ENCODE results near the gene PPP1R1C.
"Not testable (repeated sequence)": the region's sequence is repeated elsewhere in the genome, so short reads cannot be mapped to it uniquely, and the experiment has no call there.

The PPP1R1C gene, protein sequence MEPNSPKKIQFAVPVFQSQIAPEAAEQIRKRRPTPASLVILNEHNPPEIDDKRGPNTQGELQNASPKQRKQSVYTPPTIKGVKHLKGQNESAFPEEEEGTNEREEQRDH

DNA sequence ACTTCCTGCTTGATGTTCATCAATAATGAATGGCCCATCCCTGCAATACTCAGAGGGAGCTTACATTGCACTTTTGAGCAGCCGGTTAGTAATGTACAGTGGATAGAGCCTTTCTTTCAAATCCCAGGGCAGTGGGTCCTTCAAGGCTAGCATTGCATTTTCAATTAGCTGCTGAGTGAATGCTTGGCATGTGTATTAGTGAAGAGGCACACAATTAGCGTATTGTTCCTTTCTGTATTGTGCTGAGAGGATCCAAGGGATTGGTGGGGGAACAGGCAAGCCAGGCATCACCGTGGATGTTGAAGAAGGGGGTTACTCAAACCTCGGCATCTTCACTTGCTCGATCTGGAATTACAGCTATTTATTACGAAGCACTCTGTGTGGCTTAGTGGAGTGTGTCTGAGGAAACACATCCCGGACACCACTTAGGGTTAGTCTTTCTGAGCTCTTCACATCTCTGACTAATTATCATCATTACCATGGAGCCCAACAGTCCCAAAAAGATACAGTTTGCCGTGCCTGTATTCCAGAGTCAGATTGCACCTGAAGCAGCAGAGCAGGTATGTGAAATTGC, at the start of gene PPP1R1C:
TSS of gene PPP1R1C (plus strand) at position 222 of the 574 bp plus-strand sequence. CDS start at position 480, 258 bp downstream.
- no peak for DNase-seq (ENCODE audit: low read depth in 3 of 3)

DNA sequence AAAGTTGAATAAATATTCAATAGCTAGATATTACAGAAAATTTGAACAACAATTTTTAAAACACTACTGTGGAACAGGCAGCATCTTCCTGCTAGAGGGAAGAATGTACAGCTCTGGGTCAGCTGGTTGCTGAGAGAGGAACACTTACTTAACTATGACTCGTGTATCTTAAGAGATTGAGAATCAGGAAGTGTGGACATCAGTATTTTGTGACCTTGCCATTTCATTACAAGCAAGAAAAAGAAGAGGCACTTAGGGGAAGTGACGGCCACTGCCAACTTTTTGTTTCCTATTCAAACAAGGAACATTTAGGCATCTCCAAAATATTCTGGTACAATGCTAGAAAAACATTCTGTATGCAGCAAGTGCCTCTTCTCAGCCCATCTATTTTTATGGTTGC, 48.2 kb upstream of the PPP1R1C start:
- DNase-seq (ENCODE audit: low read depth in 3 of 3) = no peak

DNA sequence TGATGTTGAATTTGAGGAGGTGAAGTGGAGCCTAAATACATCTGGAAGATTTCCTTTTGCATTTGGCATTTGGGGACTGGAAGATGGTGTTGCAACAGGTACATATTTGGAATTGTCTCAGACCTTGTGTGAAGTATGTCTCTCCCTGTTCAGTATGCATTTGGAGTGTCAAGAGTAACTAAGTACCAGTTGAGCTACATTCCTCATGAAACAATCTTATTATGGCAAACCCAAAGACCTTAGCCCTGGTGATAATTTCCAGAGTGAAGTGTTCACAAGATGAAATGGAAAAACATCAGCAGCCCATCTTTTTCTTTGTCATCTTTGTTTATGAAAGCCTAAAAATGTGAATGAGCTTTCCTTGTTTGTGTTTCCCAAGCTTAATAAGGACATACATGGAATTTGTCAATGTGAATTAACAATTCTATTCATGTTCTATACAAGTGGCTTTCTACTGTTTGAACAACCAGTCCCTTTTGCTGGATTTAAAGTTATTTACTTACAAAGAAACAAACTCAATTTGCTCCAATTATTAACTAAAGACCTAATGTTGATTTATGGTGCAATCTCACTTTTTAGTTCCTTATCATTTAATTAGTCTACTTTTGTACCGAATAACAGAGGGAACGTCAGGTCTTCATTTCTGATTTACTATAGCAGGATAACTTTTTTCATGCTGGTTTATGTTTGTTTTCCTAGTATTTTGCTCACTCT, 42.1 kb upstream of the PPP1R1C start:
- DNase-seq (ENCODE audit: low read depth in 3 of 3) = no peak

DNA sequence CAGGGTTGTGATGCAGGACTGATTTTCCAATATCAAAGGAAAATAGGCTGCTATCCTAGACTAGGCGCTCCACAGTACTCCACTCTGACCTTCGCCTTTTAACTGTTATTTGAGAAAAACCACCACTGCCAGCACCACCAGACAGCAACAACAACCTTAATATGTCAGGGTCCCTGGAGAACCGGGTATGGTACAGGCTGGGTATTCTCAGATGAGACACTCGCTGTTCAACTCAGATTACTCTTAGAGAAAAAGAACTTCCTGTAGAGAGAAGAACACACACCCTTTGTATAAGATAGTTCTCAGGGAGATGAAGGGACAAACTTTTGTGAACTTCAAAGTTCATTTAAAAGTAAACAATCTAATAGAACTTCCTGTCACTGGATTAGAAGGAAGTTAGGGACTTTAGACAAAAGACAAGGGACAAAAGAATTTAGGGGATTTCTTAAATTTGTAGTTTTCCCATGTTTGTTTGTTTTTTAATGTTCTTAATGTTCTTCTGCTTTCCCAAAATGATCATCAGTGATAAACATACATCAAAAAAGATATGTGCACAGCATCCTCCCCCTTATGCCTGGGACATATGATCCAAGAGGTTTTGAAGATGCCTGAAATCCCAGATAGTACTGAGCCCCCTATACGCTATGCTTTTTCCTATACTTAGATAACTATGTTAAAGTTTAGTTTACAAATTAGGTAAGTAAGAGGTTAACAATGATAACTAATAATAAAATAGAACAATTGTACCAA, 41.3 kb upstream of the PPP1R1C start:
- DNase-seq (ENCODE audit: low read depth in 3 of 3) = no peak

DNA sequence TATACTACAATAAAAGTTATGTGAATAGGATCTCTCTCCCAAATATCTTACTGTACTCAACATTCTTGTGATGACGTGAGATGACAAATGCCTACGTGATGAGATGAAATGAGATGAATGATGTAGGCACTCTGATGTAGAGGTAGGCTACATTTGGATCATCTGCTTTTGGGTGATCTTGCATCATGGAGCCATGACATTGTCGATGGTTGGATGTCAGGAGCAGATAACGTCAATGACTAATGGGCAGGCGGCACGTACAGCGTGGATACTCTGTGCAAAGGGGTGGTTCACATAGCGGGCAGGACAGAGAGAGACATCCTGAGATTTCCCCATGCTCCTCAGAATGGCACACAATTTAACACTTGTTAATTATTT, 40.8 kb upstream of the PPP1R1C start:
- no peak for DNase-seq (ENCODE audit: low read depth in 3 of 3)

DNA sequence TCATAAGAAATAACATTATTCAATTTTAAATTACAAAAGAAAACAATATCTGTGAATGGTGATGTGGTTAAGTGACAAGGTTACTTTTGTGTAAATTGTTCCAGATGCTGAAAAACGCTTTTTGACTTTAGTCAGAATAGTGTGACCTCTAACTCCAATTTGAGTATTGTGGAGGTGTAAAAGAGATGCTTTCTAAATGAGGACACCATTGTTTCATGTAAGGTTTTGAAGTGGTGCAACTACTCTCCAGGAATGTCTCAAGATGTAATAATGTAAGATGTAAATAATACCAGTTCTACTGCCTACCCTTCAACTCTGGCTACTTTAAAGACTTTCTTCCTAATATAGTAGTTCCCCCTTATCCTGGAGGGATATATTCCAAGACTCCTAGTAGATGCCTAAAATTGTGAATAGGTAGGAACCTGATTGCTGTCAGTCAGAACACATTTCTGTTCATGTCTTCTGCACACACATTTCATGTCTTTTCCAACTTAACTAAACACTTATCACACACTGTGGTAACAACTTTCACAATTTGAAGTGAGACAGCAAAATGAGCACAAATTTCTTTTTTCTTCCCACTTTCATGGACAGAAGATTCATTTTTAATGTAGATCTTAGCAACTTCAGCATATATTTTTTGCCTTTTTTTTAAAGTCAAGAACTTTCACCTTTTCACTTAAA, 39.1 kb upstream of the PPP1R1C start:
- DNase-seq (ENCODE audit: low read depth in 3 of 3) = no peak

DNA sequence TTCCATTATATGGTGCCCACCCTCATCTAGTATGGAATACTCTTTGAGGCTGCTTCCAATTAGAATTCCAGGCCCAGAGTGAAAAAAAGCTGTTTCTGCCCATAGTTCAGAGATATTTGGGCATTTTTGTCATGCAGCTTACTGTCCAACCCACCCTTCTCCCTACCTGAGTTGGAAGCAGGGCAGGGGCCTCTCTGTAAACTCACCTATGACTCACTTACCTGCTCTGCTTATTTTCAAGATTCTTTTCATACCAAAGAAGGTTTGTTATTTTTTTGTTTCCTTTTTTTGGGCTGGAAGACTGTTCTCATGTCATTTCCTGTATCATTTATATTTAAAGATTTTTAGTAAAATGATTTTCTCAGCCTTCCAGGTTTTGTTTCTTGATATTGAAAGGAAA, 38.4 kb upstream of the PPP1R1C start:
- DNase-seq (ENCODE audit: low read depth in 3 of 3) = no peak

DNA sequence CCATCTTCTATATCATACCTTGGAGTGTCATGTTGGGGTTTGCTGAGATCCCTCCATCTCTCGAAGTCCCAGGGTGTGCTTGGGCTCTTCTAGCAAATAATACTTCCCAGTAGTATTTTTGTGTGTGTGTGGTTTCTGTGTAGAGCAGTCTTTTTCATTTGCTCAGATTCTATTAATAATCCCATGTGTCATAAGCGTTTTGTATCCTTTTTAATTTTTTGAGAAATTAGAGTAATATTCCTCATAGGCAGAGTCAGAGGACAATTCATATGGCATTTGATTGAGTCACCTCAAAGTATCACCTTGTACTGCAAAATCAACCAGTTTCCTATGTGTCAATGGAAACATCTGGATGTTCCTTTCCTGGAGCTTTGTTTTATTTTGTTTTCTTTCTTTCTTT, 37.4 kb upstream of the PPP1R1C start:
- DNase-seq (ENCODE audit: low read depth in 3 of 3) = no peak

DNA sequence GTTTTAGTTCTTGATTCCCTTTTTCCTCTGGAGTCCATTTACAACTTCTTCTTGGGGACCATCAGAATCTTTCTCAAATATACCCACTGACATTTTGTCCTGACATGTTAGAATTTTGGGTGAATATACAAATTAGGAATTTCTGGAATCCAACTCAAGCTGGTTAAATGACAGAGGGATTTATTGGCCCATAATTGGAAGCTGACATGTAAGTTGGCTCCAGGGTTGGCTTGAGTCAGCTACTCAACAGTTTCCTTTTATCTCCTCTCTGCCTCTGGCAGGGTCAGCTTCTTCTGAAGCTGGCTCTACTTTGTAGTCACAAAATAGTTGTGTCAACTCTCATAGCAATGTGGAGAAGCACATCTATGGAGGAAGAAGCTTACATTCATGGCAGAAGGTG, 36.6 kb upstream of the PPP1R1C start:
- DNase-seq (ENCODE audit: low read depth in 3 of 3) = no peak

DNA sequence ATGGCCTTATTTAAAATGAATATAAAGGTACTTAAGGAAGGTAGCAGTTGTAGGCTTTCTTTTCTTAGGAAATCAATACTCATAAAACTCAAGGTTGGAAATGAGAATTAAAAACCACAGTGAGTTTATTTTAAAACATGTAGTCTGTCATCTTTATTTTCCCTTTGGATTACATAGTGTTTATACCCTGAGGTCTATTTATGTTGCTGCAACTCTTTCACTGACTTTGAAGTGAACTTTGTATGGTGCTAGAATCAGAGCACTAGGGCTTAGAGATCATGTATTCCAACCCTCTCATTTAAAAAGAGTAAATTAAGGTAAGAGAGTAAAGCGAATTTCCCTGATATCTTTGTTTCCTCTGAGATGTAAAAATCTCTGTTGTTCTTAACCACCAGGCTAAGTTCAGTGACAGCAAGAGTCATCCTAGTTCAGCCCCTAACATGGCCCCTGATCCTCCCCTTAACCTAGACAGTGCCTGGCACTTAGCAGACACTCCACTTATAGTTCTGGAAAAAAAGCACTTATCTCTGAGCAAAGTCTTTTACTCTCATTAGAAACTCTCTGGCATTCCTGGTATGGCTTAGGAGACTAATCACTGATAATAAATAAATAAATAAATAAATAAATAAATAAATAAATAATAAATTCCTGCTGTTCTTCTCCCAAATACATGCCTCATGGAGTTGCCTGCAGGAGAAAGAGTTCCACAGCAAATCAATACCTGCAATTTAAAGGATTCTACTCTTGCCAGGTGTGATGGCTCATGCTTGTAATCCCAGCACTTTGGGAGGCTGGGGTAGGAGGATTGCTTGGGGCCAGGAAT, 33.0 kb upstream of the PPP1R1C start:
- no peak for DNase-seq (ENCODE audit: low read depth in 3 of 3)

DNA sequence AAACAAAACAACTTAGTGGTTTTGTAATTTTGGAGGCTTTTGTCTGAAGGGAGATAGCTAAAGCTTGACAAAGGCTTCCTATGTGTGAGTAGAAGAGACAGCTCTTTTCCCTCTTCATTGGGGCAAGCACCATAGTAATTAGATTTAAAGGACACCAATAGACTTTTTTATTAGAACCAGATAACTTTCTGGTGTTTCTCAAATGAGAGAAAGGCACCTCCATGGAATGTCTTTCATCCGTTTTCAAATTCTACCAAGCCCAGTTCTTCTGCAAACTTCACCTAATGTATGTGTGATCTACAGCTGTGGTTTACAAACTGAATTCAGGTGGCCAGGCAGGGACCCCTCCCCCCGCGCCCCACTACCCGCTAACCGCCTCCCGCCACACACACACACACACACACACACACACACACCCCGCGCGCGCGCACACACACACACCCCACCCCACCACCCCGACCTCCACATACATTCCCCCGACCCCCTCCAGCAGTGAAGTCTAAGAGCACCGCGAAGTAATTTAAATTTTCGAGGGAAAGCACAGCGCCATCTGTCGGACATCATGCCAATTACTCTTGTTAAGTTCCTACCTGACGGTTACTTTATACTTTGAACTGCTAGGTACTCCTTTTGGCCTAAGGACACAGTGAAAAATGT, 31.6 kb upstream of the PPP1R1C start:
- peak; percentile 15 to 48 (median 44) for DNase-seq (ENCODE audit: low read depth in 3 of 3)

DNA sequence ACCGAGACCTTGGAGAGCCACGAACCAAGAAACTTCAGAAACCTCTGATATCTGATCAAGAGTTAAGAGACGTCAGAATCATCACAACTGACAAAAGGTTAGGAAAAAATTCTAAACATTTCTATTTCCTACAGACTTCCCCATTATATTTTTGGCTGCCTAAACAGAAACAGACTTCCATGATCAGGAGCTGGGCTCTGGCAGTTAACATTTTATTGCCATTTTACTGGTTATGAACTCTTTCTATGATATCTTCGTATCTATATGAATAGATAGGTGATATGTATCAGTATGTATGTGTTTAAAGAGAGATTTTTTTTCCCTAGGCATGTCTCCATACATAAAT, 31.1 kb upstream of the PPP1R1C start:
- DNase-seq (ENCODE audit: low read depth in 3 of 3) = no peak

DNA sequence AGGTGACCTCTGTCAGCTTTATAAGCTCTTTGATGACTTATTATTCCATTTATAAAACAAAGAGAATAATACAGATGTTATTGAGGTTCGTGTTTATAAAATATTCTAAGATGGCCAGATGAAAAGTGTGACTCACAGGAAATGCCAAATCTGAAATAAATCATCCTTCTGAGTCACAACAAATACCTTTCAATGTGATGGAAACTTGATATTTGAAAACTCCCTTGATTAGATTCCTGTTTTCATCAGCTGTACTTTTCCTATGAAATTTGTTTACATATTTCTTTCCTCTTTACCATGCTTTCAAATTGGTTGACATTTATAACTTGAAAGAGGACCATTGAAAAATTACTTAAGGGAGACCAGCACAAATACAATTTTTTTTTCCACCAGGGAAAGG, 30.6 kb upstream of the PPP1R1C start:
- no peak for DNase-seq (ENCODE audit: low read depth in 3 of 3)

DNA sequence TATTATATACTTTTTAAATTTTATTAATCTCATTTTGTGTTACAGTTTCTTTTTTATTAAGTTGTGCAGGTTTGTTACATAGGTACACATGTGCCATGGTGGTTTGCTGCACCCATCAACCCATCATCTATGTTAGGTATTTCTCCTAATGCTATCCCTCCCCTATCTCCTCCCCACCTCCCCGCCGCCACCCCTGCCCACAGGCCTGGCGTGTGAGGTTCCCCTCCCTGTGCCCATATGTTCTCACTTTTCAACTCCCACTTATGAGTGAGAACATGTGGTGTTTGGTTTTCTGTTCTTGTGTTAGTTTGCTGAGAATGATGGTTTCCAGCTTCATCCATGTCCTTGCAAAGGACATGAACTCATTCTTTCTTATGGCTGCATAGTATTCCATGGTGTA, 29.8 kb upstream of the PPP1R1C start:
- not testable (repeated sequence) for DNase-seq (ENCODE audit: low read depth in 3 of 3)

DNA sequence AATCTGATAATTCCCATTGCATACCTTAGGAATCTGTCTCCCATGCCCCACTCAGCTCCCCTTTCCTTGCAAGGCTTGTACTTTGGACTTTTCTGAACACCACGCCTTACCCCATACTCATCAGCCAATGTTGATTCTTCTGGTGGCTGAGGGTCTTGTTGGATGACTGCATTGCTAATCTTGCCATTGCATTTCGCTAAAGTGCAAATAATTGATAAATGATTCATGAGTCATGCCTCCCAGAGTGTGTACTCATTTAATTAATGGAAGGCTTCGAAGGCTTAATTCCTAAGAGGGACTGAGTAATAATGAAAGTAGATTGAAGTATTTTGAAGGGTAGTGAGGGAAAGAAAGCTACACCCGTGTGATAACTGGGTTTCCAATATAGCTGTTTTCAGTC, 28.0 kb upstream of the PPP1R1C start:
- no peak for DNase-seq (ENCODE audit: low read depth in 3 of 3)

DNA sequence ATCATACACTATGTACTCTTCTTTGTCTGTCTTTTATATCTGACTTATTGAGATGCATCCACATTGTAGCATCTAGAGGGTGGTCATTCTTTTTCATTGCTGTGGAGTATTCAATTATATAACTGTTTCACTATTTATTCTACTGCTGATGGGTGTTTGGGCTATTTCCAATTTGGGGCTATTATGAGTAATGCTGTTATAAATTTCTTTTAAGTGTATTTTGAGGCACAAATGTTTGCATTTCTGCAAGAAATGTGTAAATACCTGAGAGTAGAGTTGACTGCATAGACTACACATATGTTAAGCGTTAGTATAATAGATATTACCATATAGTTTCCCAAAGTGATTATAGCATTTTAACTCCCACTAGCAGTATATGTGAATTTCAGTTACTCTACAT, 26.9 kb upstream of the PPP1R1C start:
- DNase-seq (ENCODE audit: low read depth in 3 of 3) = no peak

DNA sequence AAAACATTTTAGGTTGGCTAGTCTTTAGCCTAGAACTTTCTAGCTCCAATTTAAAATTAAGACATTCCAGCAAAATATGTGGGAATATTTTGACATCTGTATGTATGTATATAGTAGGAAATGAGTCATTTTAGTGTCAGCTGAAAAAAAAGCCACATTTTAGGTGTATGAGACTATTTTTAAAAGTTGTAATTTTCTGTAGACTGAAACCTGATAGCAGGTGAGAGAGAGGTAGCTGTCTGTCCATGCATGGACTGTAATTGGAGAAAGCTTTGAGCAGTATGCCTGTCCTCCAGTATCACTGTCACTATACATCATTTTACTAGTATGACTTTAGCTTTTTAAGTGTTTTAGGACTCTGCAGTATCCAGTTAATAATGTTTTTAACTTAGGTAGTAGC, 26.1 kb upstream of the PPP1R1C start:
- no peak for DNase-seq (ENCODE audit: low read depth in 3 of 3)

DNA sequence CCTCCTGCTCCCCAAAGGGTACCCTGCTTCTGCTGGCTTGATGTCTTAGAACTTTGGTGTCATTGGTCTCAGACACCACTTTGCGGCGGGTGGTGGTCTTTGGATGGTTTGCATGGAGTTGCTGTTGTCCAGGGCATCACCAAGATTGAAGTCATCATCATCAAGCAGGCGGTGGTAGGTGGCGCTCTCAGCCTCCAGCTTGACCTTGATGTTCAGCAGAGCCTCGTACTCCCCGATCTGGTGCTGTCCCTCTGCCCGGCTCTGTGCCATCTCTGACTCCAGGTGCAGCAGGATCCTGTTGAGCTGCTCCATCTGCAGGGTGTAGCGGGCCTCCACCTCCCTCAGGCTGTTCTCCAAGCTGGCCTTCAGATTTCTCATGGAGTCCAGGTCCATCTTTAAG, 24.5 kb upstream of the PPP1R1C start:
- not testable (repeated sequence) for DNase-seq (ENCODE audit: low read depth in 3 of 3)

DNA sequence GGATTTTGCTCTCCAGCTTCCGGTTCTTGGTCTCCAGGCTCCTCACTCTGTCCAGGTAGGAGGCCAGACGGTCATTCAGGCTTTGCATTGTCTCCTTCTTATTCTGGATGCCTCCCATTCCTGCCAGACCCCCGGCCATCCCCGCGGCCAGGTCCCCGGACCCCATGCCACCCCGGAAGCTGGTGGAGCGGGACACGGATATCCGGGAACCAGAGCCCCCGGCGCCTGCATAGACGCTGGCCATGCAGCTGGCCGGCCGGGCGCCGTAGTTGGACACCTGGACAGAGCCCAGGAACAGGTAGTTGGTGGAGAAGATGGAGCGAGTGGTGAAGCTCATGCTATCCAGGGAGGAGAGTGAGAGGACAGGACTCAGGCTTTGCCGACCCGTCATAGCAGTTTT, 23.5 kb upstream of the PPP1R1C start:
- no peak for DNase-seq (ENCODE audit: low read depth in 3 of 3)

DNA sequence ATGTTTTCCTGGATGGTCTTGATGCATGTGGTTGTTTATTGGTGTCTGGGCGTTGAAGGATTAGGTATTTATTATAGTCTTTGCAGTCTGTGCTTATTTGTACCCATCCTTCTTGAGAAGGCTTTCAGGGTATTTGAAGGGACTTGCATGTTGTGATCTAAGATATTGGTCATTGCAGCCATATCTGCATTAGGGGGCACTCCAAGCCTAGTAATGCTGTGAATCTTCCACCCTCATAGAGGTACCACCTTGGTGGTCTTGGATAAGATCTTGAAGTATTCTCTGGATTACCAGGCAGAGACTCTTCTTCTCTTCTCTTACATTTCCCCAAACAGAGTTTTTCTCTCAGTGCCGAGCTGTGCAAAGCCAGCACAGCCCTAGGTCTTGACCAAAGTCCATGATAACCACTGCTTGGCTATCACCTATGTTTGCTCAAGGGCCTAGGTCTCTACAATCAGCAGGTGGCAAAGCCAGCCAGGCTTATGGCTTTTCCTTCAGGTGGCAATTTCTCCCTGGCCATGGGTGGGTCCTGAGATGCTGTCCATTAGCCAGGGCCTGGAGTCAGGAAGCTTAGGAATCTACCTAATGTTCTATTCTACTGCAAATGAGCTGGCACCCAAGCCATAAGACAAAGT, 15.4 kb upstream of the PPP1R1C start:
- DNase-seq (ENCODE audit: low read depth in 3 of 3) = no peak

DNA sequence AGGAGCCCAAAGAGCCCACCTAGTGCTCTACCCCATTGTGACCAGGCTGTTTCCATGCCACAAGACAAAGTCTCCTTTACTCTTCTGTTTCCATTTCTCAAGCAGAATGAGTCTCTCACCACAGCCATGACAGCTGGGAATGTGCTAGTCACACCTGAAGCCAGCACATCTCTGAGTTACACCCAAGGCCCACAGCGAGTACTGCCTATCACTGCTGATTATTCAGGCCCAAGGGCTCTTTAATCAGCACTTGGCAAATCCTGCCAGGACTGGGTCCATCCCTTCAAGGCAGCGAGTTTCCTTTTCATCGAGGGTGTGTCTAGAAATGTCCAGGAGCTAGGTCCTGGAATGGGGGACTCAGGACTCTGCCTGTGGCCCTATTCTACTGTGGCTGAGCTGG, 14.6 kb upstream of the PPP1R1C start:
- DNase-seq (ENCODE audit: low read depth in 3 of 3) = no peak

Measured in stimulated activated CD4-positive, alpha-beta T cell treated with anti-CD3 and anti-CD28 coated beads, TNF-alpha, amount 100 ng/mL, for 24 hours (primary cell).